GM19397 (cell line): ENCODE results near the gene CYP21A2.

Source experiments
- ATAC-seq: cut with Tn5 transposase; IDR thresholded peaks from one replicate; pipeline ENCODE4 v1.9.1; 2021; ENCODE audit warnings: mild to moderate bottlenecking, moderate library complexity; ENCODE audit not compliant: unreplicated experiment

CYP21A2 gene

GRCh38 chr6:32081168-32081990, 43.2 kb downstream of the CYP21A2 start:
- no peak for ATAC-seq

DNA sequence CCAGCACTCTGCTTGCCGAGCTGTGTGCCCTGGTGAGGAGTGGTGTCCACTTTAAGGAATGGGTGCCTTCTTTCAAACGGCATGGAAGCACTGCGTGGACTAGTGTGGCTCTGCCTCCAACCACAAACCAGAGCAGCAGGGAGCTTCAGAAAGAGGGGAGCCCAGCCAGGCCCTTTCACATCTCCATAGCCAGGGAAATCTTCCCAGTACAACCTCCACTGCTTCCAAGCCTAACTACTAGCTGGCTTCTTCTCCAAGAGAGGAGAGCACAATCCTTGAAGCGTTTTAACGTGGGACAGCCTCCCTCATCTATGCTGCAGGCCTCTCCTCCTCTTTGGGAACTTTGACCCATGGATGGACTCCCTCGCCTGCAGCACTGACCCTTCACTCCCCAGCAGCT, 44.3 kb downstream of the CYP21A2 start:
- ATAC-seq: no peak

DNA sequence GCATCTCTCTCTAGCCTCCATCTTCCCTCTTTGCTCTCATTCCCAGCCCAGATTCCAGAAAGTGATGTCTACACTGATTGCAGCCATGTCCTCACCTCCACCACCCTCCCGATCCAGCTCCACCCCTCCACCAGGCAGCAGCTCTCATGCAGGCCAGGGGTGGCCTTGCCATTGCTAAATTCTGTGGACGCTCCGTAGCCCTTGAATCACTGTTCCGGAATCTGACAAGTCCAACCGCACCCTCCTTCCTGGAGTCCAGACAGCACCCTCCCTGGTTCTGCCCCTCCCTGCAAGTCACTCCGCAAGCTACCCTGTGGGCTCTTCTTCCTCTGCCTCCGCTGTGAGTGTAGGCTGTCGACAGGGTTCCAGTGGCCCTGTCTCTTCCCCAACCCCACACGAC, 44.7 kb downstream of the CYP21A2 start:
- no peak for ATAC-seq

DNA sequence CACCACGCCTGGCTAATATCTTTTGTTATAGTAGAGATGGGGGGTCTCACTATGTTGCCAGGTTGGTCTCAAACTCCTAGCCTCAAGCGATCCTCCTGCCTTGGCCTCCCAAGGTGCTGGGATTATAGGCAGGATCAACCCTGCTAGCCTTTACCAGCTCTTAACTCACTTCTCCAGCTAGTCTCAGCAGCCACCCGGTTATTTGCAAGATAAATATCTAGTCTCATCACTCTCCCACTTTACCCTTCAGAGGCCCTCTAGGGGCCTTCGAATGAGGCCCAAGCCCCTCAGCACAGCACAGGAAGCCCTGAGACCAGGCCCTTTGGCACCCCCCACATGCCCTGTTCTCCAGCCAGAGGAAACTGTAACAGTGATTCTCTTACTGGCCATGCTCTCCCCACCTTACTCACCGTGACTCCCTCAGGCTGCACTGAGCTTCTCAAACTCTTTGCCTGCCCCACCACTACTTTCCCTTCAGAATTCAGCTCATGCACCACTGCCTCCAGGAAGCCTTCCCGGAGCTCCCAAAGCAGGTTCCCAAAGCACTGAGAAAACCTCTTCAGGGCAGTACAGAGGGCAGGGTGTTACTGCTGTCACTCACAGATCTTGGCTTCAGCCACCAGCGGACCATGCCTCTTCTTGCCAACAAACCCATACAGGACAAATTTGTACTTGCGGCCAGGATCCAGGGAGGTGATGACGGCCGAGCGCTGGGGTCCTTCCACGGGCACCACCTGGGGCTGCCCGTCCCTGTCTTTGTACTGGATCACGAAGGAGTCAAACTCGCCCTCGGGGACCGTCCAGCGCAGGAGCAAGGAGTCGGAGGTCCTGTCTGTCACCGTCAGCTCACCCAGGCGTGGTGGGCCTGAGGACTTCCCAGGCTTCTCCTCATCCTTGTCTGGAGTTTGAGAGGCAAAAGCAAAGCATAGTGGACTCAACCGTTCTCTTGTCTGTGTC, 45.9 kb downstream of the CYP21A2 start:
- no peak for ATAC-seq

- no peak for ATAC-seq
Measured at GRCh38 chr6:32084780-32085179, 46.6 kb downstream of the CYP21A2 start.

DNA sequence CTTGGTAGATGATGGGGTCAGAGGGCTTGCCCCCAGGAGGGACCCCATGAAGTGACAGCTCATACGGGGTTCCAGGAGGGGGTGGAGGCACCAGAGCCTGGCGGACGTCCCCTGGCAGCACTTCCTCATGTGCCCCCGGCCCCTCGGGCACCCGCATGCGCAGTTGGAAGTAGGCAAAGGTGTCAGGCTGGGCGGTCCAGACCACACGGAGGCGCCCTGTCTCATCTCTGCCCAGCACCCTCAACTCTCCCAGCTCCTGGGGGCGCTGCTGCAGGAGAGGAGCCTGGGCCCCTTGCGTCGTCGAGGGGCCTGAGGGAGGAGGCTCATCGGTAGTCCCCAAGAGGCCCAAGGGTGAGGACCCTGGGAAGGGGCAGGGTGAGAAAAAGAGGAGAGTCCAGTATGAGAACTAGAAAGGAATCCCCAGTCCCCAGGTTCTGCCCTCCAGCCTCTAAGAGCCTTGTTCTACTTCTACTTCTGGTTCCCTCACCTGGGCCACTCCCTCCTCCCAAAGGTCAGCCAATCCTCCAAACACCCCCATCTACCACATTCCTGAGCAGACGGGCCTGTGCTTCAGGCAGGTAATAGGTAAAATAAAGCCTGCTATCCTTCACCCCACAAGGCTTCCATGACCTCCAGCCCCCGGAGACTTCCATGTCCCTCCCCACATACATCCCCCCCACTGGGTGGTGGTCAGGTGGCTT, 47.7 kb downstream of the CYP21A2 start:
- no peak for ATAC-seq

DNA sequence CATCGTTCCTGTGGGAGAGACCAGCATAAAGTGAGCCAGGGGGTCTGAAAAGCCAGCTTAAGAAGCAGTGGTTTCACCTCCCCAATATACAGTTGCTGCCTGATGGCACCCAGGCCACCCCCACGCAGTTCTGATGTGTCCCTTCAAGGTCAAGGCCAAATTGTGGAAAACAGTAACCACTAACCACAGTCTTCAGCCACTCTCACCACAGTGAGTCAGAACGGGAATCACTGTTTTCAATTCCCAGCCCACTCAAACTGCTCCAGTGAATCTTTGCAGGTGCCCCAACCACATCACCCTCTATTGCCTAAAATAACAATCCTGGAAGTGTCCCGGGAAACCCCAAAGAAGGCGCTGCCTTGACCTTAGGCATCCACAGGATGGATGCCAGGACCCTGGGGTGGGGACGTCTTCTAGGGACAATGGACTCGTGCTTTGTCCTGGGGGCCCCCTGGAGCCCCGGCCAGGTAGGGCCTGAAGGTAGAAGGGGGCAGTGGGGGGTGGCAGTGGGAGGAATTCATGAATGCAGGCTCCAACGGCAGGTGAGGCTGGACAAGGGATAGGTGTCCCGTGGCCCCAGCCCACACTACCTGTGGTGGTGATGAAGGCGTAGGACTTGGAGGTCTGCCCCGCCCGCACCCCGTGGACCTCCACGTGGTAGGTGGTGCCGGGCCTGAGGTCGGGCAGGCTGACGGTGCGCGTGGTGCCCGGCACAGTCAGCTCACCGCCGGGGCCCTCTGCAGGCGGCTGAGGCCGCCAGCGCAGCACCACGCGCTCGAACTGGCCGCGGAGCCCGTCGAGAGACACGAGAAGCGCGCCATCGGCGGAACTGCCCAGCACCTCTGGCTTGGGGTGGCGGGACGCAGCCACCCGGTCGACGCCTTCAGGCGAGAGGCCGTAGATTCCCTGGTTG, 48.7 kb downstream of the CYP21A2 start:
- no peak for ATAC-seq

GRCh38 chr6:32087574-32088486, 49.6 kb downstream of the CYP21A2 start:
- no peak for ATAC-seq

DNA sequence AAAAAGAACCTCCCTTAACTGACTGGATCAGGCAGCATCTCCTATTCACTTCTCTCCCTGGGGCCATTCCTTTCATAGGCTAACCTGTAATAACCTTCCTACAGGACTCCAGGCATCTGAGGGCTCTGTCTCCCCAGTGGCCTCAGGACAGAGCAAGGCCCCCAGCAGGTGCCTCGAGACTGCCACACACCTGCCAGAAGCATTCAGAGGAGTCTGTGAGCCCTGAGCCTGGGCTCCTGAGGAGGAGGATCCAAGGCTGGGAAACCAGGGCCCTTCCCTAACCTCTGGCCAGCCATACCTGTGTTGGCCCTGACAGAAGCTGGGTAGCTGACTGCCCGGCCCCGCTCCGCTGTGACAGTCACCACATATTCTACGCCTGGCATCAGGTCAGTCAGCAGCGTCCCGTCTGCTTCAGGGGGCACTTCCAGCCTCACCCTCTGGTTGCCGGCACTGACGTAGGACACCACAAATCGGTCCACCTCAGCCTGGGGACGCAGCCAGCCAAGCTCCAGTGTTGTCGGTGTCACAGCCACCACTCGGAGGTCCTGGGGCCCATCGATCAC, 50.4 kb downstream of the CYP21A2 start:
- no peak for ATAC-seq

DNA sequence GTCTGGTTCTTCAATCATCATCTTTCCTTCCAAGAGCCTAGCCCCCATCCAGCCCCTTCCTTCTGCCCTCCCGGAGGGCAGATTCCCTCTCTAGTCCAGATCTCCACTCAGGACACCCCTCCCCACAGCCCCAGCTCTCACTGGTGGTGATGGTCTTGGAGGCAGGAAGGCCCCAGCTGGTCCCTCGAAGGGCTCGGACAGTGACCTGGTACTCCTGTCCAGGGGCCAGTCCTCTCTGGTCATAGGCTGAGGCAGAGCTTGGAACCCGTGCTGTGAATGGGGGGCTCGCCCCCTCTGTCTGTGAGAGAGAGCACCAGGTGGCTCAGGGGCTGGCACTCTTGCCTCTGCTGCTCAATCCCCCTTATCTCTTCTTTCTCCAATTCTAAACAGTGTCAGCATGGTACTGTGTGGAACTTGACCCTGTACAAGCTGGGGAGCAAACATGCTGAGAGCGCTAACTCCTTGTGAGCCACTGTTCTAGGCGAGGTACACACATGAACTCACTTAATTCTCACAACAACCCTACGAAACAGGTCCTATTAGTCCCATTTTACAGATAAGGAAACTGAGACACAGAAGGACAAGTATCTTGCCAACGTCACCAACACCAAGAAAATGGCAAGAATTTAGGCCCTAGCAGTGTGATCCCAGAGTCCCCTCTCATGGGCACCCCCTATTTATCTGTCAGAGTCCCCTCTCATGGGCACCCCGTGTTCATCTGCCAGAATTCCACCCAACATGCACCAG, 51.0 kb downstream of the CYP21A2 start:
- ATAC-seq: no peak
